ENCODE measurements around the gene IGF2R.
A peak's percentile ranks its signal among the peaks of the same experiment; 100 is the strongest.

Gene IGF2R

DNA sequence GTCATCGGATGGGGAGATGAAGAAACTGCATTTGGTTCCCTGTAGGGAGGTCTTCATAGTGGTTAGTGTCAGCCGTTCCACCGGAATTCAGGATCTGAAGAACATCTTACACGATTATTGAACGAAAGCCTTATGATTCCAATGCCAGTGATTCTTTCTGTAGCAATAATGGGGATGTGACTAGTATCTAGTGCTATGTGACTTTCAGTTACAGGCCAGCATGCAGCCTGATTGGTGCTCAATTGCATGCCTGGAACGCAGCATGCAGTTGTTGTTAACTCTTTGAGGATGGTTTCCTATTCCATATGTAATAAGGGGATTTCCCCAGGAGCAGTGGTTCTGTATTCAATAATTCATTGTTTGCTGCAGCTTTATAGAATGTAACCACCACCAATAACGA lies 81.1 kb downstream of the IGF2R start:
- no peak for DNase-seq

DNA sequence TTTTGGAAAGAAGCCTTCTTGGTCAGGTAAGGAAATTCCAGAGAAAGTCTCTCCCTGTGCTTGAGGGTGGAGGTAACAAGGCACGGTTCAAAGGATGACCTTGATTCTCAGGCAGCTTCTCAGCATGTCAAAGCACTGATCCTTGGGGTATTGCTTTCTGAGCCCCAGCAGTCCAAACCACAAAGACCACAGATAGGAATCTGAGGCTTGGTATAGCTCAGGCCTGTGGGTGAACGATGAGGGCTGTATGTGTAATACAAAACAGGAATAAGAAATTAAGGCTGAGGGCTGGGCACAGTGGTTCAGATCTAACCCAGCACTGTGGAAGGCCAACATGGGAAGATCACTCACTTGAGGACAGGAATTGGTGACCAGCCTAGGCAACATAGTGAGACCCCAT lies 82.5 kb downstream of the IGF2R start:
- DNase-seq, result no peak

DNA sequence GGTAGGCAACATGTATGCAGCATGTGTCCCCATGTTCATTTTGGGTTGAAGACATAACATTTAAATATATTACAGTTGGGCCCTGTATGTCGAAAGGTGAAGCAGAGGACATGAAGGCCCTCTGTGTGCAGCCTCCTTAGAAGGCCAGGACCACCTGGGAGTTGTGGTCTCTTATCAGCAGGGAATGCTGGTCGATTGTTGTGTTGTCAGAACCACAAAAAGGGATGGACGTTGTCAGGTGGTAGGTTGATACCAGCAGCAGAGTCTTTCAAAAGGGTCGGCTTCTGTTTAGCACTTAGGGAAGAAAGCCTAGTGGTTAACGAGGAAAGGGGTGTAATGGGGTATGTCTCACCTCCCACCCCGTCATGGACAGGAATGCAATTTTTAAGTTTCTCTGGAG lies 85.4 kb downstream of the IGF2R start:
- no peak for DNase-seq

DNA sequence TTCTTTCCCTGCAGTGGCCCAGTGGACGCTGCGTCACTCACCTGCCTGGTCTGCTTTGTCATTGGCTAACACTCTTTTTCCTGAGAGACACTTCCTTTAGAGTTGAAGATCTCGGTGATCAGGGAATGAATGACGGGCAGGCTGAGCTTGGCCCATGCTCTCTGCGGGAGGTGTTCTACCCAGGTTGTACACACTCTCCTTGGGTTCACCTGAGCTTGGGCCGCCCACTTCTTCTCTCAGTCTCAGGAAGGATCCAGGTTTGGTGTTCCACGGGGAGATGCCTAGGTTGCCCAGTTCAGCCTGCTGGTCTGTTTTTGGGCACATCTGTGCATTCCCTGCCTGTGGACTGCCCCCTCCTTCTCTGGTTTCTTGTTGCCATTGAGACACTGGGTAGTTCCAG lies 86.0 kb downstream of the IGF2R start:
- DNase-seq, result no peak

DNA sequence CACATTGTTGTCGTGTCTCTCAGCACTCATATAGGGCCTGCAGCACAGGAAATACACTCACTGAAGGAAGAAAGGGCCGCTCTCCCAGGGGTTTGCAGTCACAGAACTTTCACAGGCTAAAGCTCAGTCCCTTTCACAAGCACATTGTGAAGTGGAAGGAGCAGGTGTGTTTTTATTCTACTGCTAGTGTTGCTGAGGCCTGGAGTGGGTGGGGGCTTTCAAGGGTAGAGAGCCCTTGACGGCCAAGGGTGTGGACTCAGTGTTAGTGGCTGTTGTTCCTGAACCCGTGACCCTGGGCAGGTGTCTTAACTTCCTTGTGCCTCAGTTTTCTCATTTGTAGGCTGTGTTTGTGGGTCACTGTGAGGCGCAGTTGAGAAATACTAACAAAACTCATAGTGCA lies 86.5 kb downstream of the IGF2R start:
- peak; percentile 37 for DNase-seq

DNA sequence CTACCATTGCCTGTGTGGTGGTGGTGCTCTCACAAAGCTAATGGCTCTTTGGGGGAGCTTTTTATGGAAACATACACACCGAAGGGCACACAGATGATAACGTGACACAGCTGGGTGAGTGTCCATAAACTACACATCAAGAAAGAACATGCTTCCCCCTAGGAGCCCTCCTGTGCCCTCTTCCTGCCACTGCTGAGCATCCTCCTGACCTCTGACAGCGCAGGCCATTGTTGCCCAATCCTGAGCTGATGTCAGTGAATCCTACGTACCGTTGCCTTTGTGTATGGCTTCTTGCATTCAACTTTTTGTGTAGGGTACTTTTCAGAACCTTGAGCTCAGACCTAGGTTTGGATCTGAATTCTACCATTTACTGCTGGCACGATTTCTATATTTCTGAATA lies 86.9 kb downstream of the IGF2R start:
- no peak for DNase-seq

DNA sequence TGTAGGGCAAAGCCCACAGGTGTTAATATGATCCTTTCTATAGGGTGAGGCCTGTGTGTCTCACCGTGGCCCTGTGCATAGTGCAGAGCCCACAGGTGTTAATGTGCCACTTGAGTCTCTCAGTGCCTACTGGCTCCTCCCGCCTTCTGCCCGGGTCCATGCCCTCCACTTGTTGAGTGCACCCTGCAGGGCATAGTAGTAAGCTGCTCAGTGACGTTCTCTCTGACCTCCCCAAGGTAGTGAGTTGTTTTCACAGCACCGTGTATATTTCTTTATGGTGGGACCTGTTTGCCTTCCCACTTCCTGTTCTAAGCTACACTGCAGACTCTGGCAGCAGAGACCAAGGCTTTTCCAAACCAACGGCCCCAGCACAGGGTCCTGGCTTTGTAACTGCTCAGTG lies 88.2 kb downstream of the IGF2R start:
- no peak for DNase-seq

DNA sequence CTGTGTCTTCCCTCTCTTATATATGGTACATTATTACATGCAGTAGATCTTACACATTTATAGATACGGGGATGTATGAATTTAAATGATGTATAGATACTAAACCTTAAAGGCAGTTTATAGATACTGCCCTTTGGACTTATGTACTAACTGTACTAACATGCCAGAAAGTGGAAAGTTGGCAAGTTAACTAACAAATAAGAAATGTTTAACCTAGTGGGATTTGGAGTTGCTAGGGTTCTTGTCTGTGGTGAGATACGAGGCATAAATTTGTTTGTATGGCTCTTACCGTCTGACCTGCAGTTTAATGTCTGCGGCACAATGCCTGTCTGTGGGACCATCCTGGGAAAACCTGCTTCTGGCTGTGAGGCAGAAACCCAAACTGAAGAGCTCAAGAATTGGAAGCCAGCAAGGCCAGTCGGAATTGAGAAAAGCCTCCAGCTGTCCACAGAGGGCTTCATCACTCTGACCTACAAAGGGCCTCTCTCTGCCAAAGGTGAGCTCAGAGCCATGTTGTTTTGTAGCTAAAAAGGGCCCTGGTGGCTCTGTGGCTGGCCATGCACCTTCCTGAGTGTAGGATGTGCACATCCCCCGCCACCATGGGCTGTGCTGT lies 89.8 kb downstream of the IGF2R start:
- no peak for DNase-seq

DNA sequence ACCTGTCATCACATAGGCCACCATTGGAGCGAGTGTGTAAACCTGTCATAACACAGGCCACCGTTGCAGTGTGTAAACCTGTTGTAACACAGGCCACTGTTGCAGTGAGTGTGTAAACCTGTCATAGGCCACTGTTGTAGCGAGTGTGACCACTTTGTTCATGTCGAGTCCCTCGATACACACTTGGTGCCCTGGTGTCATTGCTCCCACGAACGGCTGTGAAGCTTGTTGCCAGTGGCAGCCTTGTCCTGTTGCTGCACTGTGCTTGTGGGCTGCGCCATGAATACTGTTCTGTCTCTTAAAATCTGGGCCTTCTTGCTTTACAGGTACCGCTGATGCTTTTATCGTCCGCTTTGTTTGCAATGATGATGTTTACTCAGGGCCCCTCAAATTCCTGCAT lies 91.3 kb downstream of the IGF2R start:
- DNase-seq, result no peak

DNA sequence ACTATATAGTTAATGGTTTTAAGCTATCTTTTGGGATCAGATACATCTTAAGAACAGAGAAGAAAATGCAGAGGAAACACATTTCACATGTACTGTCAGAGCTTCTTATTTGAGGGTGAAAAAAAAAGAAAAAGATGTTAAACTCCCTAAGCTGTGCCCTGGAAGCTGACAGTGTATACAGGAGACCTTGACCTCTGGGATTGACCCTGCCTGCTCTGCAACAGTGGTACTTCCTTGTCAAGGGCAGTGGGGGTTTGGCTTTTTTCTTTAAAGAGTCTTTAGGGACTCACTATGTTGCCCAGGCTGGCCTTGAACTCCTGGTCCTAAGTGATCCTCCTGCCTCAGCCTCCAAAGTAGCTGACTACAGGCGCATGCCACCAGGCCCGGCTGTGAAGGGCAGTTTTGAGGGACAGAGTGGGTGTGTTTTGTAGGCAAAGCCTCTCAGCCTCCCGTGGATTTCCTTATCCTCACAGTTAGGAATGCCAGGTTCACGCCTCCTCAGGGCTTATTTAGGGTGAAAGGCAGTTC lies 92.1 kb downstream of the IGF2R start:
- no peak for DNase-seq

DNA sequence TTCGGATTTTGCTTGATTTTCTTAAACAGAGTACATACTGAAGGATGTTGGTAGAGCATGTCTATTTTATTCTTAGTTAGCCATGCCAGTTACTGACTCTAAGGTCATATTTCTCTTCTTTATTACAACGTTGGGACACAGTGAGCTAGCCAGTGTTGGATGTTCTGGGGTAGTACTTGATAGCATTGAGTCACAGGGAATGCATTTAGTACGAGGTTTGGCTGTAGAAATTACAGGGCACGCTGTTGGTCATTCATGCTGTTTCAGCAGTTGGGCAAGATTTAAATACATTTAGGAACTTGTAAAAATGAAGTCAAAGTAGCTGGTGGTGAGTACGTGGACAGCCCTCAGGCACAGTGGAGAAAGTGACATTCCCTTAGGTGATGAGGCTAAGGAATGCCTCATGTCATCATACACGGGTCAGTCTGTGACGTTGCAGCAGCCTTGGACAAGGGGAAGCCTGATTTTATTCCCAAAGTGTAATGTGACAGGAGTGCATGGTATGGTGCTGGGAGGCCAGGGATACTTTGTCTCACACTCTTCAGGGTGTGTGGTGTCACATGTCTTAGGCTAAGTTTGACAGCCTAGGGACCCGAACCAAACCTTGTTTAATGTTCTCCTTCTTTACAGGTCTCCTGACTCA lies 95.0 kb downstream of the IGF2R start:
- DNase-seq, result no peak

DNA sequence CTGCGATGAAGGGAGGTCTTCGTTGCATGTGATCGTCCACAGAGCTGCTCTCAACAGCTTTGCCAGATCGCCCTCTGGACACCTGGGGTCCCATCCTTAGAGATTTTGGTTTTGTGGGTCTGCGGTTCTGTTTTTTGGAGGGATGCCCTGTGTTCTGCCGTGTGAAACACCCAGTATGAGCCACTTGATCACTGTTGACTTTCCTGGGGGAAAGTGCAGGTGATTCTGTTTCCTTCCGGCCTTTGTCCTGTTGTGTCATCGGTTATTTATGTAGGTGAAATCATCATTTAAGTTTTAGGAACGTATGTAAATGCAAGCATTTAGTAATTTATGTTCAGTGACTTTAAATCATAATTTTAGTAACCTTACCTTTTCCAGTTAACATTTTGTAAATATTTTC lies 96.3 kb downstream of the IGF2R start:
- DNase-seq, result peak; percentile 53

DNA sequence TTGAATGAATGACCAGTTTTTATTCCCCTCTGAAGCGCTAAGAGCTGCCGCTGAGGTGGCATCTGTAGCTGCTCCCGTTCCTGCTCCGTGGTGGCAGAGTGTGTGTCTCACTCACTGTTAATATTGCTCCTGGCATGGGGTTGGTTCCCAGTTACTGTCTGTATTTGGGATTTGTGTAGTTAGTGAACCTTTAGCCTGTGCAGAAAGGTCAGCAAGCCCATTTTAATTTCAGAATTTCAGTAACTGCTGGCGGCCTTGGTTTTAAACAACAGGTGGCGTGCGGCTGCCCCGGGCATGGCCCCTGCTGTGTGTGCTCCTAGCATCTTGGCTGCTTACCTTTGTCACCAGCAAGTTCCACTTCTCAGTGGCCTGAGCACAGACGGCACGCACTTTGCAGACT lies 98.7 kb downstream of the IGF2R start:
- no peak for DNase-seq

DNA sequence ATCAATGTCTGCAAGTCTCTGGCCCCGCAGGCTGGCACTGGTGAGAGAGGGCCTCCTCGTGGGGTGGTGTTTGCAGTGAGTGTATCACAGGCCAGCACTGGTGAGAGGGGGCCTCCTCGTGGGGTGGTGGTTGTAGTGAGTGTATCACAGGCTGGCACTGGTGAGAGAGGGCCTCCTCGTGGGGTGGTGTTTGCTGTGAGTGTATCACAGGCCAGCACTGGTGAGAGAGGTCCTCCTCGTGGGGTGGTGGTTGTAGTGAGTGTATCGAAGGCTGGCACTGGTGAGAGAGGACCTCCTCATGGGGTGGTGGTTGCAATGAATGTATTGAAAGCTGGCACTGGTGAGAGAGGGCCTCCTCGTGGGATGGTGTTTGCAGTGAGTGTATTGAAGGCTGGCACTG lies 99.5 kb downstream of the IGF2R start:
- DNase-seq, result no peak

DNA sequence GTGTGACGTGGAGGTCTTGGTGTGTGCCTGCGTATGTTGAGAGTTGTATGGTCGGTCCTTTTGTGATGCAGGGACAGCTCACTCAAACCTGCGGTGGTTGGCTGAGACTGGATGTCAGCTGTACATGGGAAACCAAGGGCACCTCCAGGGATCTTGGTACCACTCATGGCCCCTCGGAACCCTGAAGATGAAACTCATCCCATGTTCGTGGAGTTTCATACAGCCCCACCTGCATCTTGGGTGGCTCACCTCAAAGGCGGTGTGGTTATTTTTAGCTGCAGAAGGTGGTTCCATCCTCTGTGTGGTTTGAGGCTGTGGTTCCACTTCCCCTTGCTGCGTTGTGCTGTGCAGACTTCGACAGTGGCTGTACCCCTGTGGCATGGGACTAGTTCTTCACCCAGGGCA lies 100.2 kb downstream of the IGF2R start:
- DNase-seq, result no peak

DNA sequence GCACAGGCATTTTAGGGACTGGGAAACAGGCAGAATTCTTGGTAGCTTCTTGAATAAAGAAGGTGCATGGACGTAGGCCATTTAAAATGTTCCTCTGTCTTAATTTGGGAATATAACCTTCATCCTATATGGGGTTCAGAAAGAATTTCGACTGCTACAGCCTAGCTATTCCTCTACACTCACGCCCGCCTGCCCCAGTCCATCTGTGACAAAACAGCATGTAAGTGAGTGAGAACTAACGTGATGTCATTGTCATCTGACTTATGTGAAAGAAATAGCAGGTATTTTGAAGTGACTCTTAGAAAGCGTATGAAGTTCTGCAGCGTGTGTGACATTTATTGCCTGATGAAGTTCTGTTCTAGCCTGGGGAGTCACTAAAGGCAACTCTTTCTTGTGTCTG lies 100.6 kb downstream of the IGF2R start:
- no peak for DNase-seq

DNA sequence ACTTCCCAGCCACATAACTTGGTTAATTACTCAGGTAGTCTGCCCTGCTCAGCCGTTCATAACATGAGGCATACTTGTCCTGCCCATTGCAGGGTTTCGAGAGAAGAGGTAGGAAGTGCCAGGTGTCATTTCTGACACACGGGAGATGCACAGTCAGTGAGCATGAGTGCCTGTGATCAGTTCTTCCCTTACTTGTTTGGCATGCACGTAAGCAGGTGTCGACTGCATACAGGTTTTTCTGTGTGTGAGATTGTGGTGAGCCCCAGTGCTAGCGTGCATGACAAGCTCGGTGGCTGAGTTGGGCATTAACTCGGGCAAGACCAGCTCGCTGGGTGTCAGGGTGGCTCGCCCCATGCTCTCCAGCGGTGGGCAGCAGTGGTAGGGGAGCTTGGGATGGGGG lies 101.5 kb downstream of the IGF2R start:
- DNase-seq, result no peak

DNA sequence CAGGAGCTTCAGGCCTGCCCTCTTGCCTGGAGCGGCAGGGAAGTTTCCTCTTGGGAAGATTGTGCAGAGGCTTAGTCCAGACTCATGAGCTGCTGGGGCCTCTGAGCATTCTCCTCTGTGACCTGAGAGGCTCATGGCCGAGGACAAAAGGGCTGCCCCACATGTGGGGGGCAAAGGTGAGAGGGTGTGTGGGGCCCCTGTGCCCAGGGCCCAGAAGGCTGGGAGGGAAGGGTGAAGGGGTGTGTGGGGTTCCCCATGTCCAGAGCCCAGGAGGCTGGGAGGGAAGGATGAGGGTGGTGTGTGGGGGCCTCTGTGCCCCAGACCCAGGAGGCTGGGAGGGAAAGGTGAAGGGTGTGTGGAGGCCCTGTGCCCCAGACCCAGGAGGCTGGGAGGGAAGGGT lies 101.9 kb downstream of the IGF2R start:
- no peak for DNase-seq

DNA sequence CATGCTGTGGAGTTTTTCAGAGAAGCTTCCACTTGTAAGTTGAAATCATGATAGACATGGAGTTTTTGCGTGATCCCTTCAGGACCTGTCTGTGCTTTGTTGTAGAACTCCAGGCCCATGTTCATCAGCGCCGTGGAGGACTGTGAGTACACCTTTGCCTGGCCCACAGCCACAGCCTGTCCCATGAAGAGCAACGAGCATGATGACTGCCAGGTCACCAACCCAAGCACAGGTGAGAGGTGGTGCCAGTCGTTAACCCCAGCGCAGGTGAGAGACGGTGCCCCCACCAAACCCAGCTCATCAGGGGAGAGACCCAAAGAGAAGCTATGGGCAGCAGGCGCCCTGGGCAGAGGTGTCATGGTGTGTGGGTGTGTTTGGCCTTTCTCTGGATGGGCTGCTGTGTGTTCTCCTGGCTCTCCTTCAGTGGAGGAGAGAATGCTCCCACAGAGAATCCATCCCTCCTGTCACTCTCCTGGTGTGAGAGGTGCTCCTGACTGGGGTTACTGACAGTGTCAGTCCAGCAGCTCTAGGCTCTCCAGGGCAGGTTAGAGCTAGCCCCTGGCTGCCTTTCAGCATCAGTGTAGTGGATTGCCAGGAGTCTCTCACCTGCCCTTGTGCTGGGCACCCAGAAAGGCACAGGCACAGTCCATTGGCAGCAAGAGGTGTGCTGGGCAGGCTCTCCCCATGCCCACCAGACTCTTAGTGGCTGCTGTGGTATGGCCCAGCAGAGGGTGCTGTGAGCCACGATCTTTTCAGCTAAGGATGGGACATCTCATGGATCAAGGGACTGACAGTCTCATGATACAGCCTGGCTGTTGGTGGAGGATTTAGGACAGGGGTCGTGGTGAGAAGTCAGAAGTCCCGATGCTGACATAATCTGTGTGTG lies 103.2 kb downstream of the IGF2R start:
- no peak for DNase-seq

DNA sequence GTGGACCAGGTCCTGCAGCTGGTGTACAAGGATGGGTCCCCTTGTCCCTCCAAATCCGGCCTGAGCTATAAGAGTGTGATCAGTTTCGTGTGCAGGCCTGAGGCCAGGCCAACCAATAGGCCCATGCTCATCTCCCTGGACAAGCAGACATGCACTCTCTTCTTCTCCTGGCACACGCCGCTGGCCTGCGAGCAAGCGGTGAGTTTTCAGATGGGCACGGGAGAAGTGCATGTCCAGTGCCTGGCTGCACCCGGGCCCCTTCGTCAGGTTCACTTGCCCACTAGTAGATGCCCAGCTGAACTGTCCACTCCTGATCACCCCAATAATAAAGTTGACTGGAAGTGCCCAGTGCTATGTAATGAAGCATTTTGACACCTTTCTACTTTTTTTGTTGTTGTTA lies 104.4 kb downstream of the IGF2R start:
- DNase-seq, result no peak

DNA sequence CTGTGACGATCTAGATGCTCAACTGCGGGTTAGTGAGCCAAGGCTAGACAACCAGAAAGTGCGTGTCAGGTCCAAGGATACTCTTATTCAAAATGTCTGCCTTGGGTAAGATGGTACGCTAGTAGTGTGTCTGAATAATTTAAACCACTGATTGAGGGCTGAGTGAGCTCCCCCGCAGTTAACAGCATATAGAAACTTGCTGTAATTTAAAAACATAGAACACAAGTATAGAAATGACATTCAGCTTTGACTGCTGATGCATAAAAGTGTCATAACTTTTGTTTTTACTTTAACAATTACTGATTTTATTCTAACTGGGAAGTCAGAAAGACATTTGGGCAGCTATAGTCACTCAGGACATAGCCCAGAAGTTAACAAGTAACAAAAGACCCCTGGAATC lies 107.1 kb downstream of the IGF2R start:
- DNase-seq, result no peak

DNA sequence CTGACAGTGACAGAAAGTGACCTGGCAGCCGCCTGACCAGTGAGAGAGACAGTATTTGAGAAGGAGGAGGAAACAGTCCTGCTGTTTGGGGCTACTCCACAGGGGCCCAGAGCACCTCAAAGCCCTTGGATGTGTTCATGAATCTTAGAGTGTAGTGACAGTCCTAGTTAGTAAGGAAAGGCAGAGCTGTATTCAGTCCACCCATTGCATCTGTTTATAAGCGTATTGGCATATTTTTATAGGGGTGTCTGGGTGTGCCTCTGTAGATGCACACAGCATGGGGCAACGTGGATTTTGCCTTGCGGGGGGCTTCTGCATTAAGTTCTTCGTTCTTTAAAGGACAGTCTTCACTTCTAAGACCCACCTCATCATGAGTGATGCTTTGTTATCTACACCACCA lies 108.1 kb downstream of the IGF2R start:
- DNase-seq, result no peak

DNA sequence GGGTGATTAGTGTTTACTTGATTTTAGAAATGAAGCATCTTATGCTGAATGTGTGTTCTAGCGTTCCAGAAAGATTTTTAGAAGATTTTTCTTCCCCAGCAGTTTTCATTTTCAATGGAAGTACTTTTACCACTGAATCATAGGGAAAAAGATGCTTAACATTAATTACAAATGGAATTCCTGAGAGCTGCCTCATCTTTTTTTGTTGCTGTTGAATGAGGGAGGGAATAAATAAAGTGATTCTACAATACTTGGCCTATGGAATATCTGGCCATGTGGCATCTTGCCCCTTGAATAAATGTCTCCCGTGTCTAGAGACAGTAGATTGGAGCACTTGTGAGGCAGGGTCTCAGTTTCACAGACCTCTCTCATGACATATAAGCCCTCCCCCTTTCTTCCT lies 108.6 kb downstream of the IGF2R start:
- no peak for DNase-seq
